ENCODE measurements around the gene GBP3.

DNA sequence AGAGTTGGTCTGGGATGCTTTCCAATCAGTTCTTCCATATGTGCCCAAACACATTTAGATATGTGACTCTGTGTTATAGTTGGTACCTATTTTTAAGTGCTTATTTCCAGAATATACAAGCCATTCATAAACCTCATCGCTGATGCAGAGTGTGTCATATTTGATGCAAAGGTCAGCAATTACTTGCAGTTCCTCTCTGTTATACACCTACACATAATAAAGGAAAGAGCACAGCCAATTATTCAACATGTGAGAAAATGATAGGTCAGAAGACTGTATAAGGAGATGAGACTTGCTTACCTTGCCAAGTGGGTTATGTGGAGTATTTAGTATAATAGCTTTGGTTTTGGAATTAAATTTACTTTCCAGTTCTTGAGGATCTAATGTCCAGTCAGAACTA is 61.6 kb downstream of the GBP3 start:
- TF ChIP-seq, protein P1, sequence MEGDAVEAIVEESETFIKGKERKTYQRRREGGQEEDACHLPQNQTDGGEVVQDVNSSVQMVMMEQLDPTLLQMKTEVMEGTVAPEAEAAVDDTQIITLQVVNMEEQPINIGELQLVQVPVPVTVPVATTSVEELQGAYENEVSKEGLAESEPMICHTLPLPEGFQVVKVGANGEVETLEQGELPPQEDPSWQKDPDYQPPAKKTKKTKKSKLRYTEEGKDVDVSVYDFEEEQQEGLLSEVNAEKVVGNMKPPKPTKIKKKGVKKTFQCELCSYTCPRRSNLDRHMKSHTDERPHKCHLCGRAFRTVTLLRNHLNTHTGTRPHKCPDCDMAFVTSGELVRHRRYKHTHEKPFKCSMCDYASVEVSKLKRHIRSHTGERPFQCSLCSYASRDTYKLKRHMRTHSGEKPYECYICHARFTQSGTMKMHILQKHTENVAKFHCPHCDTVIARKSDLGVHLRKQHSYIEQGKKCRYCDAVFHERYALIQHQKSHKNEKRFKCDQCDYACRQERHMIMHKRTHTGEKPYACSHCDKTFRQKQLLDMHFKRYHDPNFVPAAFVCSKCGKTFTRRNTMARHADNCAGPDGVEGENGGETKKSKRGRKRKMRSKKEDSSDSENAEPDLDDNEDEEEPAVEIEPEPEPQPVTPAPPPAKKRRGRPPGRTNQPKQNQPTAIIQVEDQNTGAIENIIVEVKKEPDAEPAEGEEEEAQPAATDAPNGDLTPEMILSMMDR (IDR thresholded peaks at IDR 0.05; ENCODE audit: low read depth, low read length, missing input control) = no peak
- TF ChIP-seq RAD21 (IDR thresholded peaks at IDR 0.05) = no peak
- no peak for TF ChIP-seq JUND (IDR thresholded peaks at IDR 0.05)
- TF ChIP-seq, protein P2, sequence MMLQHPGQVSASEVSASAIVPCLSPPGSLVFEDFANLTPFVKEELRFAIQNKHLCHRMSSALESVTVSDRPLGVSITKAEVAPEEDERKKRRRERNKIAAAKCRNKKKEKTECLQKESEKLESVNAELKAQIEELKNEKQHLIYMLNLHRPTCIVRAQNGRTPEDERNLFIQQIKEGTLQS (IDR thresholded peaks at IDR 0.05) = no peak
- TF ChIP-seq, protein P3, sequence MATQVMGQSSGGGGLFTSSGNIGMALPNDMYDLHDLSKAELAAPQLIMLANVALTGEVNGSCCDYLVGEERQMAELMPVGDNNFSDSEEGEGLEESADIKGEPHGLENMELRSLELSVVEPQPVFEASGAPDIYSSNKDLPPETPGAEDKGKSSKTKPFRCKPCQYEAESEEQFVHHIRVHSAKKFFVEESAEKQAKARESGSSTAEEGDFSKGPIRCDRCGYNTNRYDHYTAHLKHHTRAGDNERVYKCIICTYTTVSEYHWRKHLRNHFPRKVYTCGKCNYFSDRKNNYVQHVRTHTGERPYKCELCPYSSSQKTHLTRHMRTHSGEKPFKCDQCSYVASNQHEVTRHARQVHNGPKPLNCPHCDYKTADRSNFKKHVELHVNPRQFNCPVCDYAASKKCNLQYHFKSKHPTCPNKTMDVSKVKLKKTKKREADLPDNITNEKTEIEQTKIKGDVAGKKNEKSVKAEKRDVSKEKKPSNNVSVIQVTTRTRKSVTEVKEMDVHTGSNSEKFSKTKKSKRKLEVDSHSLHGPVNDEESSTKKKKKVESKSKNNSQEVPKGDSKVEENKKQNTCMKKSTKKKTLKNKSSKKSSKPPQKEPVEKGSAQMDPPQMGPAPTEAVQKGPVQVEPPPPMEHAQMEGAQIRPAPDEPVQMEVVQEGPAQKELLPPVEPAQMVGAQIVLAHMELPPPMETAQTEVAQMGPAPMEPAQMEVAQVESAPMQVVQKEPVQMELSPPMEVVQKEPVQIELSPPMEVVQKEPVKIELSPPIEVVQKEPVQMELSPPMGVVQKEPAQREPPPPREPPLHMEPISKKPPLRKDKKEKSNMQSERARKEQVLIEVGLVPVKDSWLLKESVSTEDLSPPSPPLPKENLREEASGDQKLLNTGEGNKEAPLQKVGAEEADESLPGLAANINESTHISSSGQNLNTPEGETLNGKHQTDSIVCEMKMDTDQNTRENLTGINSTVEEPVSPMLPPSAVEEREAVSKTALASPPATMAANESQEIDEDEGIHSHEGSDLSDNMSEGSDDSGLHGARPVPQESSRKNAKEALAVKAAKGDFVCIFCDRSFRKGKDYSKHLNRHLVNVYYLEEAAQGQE (IDR thresholded peaks at IDR 0.05) = no peak
- TF ChIP-seq TAF1 (conservative IDR thresholded peaks at IDR 0.05) = no peak
- no peak for TF ChIP-seq FOXA1 (IDR thresholded peaks at IDR 0.05)
- TF ChIP-seq, protein P4, sequence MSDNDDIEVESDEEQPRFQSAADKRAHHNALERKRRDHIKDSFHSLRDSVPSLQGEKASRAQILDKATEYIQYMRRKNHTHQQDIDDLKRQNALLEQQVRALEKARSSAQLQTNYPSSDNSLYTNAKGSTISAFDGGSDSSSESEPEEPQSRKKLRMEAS (IDR thresholded peaks at IDR 0.05) = no peak
- TF ChIP-seq SP1 (IDR thresholded peaks at IDR 0.05) = no peak
- TF ChIP-seq FOXA2 (IDR thresholded peaks at IDR 0.05) = no peak
- no peak for TF ChIP-seq RXRA (IDR thresholded peaks at IDR 0.05)
